IMR-90 (cell line): ENCODE results near the gene KDSR. TPM values are rescaled to one million over a fixed set of nuclear protein-coding genes. Genes with fewer than 3 reads are reported as not detected.

ENCODE experiments used
- ATAC-seq: fragments of 200-7000 bp; cut with Tn5 transposase; 2 replicates; pipeline ENCODE4 v1.9.1; 2020; ENCODE audit warnings: low read depth, mild to moderate bottlenecking, moderate library complexity
- BruUV-seq: library from RNA; stranded (reverse); fragments of 400-500 nt; replicated peaks from 2 replicates; lab custom pipeline; 2021; lab: Mats Ljungman, UMichigan
- CTCF ChIA-PET: fragments of 300-600 bp; formaldehyde crosslinking; extraction: SDS; loops from one replicate; lab custom pipeline; 2021; ENCODE audit warnings: antibody characterized with exemption; lab: Yijun Ruan, JAX
- POLR2A ChIA-PET: fragments of 300-600 bp; sonication (Branson Sonifier 250); formaldehyde crosslinking; loops from one replicate; lab custom pipeline; 2022; ENCODE audit warnings: antibody characterized with exemption; ENCODE audit not compliant: unreplicated experiment; lab: Charles Lee
- DNase-seq: peaks from one replicate; pipeline ENCODE4 v3.0.0; 2013
- H2AFZ ChIP-seq: replicated peaks from 2 replicates; pipeline ENCODE3; 2013; ENCODE audit warnings: low read length, mild to moderate bottlenecking; ENCODE audit not compliant: poor library complexity
- H2AK5ac ChIP-seq: 2 replicates; pipeline ENCODE4 v1.6.1; 2013; ENCODE audit warnings: low read depth, low read length, inconsistent platforms
- H2AK9ac ChIP-seq: replicated peaks from 2 replicates; pipeline ENCODE3; 2013; ENCODE audit warnings: mild to moderate bottlenecking, low read depth, low read length, moderate library complexity; ENCODE audit not compliant: poor library complexity
- H2BK120ac ChIP-seq: 2 replicates; pipeline ENCODE4 v1.6.1; 2013; ENCODE audit warnings: low read depth, low read length, inconsistent platforms
- H2BK15ac ChIP-seq: 3 replicates; pipeline ENCODE4 v1.6.1; 2013; ENCODE audit warnings: low read depth, low read length, inconsistent platforms
- H2BK20ac ChIP-seq: 2 replicates; pipeline ENCODE4 v1.6.1; 2013; ENCODE audit warnings: low read depth, mild to moderate bottlenecking, inconsistent platforms, low read length, moderate library complexity
- H2BK5ac ChIP-seq: 2 replicates; pipeline ENCODE4 v1.6.1; 2013; ENCODE audit warnings: mild to moderate bottlenecking, low read depth, low read length, inconsistent platforms; ENCODE audit not compliant: poor library complexity, severe bottlenecking
- H3K14ac ChIP-seq: replicated peaks from 2 replicates; pipeline ENCODE4 v1.6.1; 2013; ENCODE audit warnings: low read depth, low read length, inconsistent platforms
- H3K18ac ChIP-seq: 2 replicates; pipeline ENCODE4 v1.6.1; 2013; ENCODE audit warnings: low read depth, low read length, control low read depth
- H3K23ac ChIP-seq: 2 replicates; pipeline ENCODE4 v1.6.1; 2013; ENCODE audit warnings: low read depth, low read length, inconsistent platforms
- H3K27ac ChIP-seq: 2 replicates; pipeline ENCODE4 v1.5.1; 2013; ENCODE audit warnings: mild to moderate bottlenecking, control low read depth, low read length; ENCODE audit not compliant: insufficient read depth
- H3K27me3 ChIP-seq: 2 replicates; pipeline ENCODE4 v1.6.1; 2013; ENCODE audit warnings: low read length; ENCODE audit not compliant: control insufficient read depth, insufficient read depth
- H3K36me3 ChIP-seq: 2 replicates; pipeline ENCODE4 v1.6.1; 2013; ENCODE audit warnings: low read length, mixed read lengths; ENCODE audit not compliant: control insufficient read depth, insufficient read depth
- H3K4ac ChIP-seq: 2 replicates; pipeline ENCODE4 v1.6.1; 2013; ENCODE audit warnings: low read depth, low read length, inconsistent platforms
- H3K4me1 ChIP-seq: 2 replicates; pipeline ENCODE4 v1.6.1; 2013; ENCODE audit warnings: low read length, mixed read lengths; ENCODE audit not compliant: control insufficient read depth, insufficient read depth
- H3K4me2 ChIP-seq: 2 replicates; pipeline ENCODE4 v1.6.1; 2013; ENCODE audit warnings: low read depth, mild to moderate bottlenecking, control low read depth, low read length, moderate library complexity
- H3K4me3 ChIP-seq: 2 replicates; pipeline ENCODE4 v1.5.1; 2013; ENCODE audit warnings: low read depth, mild to moderate bottlenecking, control low read depth, low read length, moderate library complexity; ENCODE audit not compliant: insufficient read depth
- H3K56ac ChIP-seq: 2 replicates; pipeline ENCODE4 v1.6.1; 2013; ENCODE audit warnings: low read length, inconsistent platforms; ENCODE audit not compliant: insufficient read depth; ENCODE audit errors: extremely low read depth
- H3K79me1 ChIP-seq, 2 experiments: 2 replicates each; pipeline ENCODE4 v1.6.1; 2013; ENCODE audit warnings: low read length in 2 of 2, inconsistent platforms in 1 of 2, low read depth in 1 of 2
- H3K9ac ChIP-seq: 2 replicates; pipeline ENCODE4 v1.6.1; 2013; ENCODE audit warnings: low read depth, low read length, control low read depth
- H3K9me1 ChIP-seq: 2 replicates; pipeline ENCODE4 v1.6.1; 2013; ENCODE audit warnings: low read length, inconsistent platforms; ENCODE audit not compliant: insufficient read depth
- H3K9me3 ChIP-seq: 2 replicates; pipeline ENCODE4 v1.6.1; 2013; ENCODE audit warnings: low read length; ENCODE audit not compliant: control insufficient read depth, insufficient read depth
- H4K20me1 ChIP-seq: 2 replicates; pipeline ENCODE4 v1.6.1; 2013; ENCODE audit warnings: low read length, inconsistent platforms; ENCODE audit not compliant: insufficient read depth
- H4K5ac ChIP-seq: 2 replicates; pipeline ENCODE4 v1.6.1; 2013; ENCODE audit warnings: mild to moderate bottlenecking, low read depth, low read length, control low read depth
- H4K8ac ChIP-seq, 2 experiments: 2 replicates each; pipeline ENCODE4 v1.6.1; 2013; ENCODE audit warnings: low read depth in 2 of 2, low read length in 2 of 2, control low read depth in 1 of 2, inconsistent platforms in 1 of 2
- H4K91ac ChIP-seq: 2 replicates; pipeline ENCODE4 v1.6.1; 2013; ENCODE audit warnings: low read depth, low read length, inconsistent platforms; ENCODE audit not compliant: insufficient read depth
- BHLHE40 ChIP-seq: fragments of 150-350 bp; IDR thresholded peaks from 2 replicates; pipeline ENCODE4 v1.6.1; 2016; ENCODE audit warnings: mild to moderate bottlenecking, low read depth, low read length
- CEBPB ChIP-seq: IDR thresholded peaks from 2 replicates; pipeline ENCODE4 v1.6.1; 2012; ENCODE audit warnings: low read depth, low read length, improper control_type of control experiment
- CHD1 ChIP-seq: IDR thresholded peaks from 2 replicates; pipeline ENCODE4 v1.6.1; 2012; ENCODE audit warnings: low read depth, low read length, improper control_type of control experiment
- CTCF ChIP-seq: conservative IDR thresholded peaks from 2 replicates; pipeline ENCODE4 v1.5.1; 2012; ENCODE audit warnings: mild to moderate bottlenecking, low read depth, low read length, improper control_type of control experiment
- FOS ChIP-seq: fragments of 150-350 bp; IDR thresholded peaks from 2 replicates; pipeline ENCODE4 v1.6.1; 2016; ENCODE audit warnings: low read depth, low read length
- MAFK ChIP-seq: IDR thresholded peaks from 2 replicates; pipeline ENCODE4 v1.6.1; 2012; ENCODE audit warnings: low read depth, low read length, improper control_type of control experiment
- MAZ ChIP-seq: IDR thresholded peaks from 2 replicates; pipeline ENCODE4 v1.6.1; 2012; ENCODE audit warnings: low read depth, mild to moderate bottlenecking, low read length, improper control_type of control experiment, moderate library complexity, borderline replicate concordance
- MXI1 ChIP-seq: IDR thresholded peaks from 2 replicates; pipeline ENCODE4 v1.6.1; 2012; ENCODE audit warnings: low read depth, mild to moderate bottlenecking, low read length, moderate library complexity, borderline replicate concordance
- NFE2L2 ChIP-seq: fragments of 150-350 bp; IDR thresholded peaks from 2 replicates; pipeline ENCODE4 v1.6.1; 2016; ENCODE audit warnings: low read depth, mild to moderate bottlenecking, low read length
- POLR2A ChIP-seq: IDR thresholded peaks from 2 replicates; pipeline ENCODE4 v1.6.1; 2012; ENCODE audit warnings: mild to moderate bottlenecking, low read depth, low read length
- RAD21 ChIP-seq: IDR thresholded peaks from 2 replicates; pipeline ENCODE4 v1.6.1; 2012; ENCODE audit warnings: low read length, improper control_type of control experiment
- RCOR1 ChIP-seq: IDR thresholded peaks from 2 replicates; pipeline ENCODE4 v1.6.1; 2012; ENCODE audit warnings: mild to moderate bottlenecking, low read length, improper control_type of control experiment; ENCODE audit not compliant: insufficient replicate concordance
- RFX5 ChIP-seq: IDR thresholded peaks from 2 replicates; pipeline ENCODE4 v1.8.0; 2012; ENCODE audit warnings: low read depth, mild to moderate bottlenecking, low read length, moderate library complexity
- SMC3 ChIP-seq: fragments of 150-350 bp; IDR thresholded peaks from 2 replicates; pipeline ENCODE4 v1.6.1; 2016; ENCODE audit warnings: low read depth, mild to moderate bottlenecking, antibody characterized with exemption, low read length, moderate library complexity
- USF2 ChIP-seq: fragments of 150-350 bp; IDR thresholded peaks from 2 replicates; pipeline ENCODE4 v1.6.1; 2017; ENCODE audit warnings: mild to moderate bottlenecking, antibody characterized with exemption, low read length, low read depth
- WGBS, 2 experiments: methylation state at CpG; one replicate each; pipeline versions ENCODE4 v1.1.5 to v1.1.7; 2013; ENCODE audit warnings: missing lambda C conversion rate in 2 of 2; ENCODE audit not compliant: insufficient read length in 1 of 2; ENCODE audit errors: extremely low coverage in 2 of 2; 5-methylcytosine and 5-hydroxymethylcytosine counted together
- dilution Hi-C: fragments of 300-500 bp; cut with HindIII; formaldehyde crosslinking; loops from one replicate; pipeline ENCODE4 v1.14.3; 2018; ENCODE audit warnings: low sequenced_read_pairs; ENCODE audit not compliant: unreplicated experiment
- in situ Hi-C: fragments of 300-500 bp; cut with MboI; formaldehyde crosslinking; loops from 3 replicates; pipeline ENCODE4 v1.14.3; 2019; ENCODE audit warnings: low sequenced_read_pairs, inconsistent platforms, mixed read lengths
- intact Hi-C: fragments of 100-400 bp; cut with micrococcal nuclease; formaldehyde crosslinking; loops from 2 replicates; pipeline ENCODE4 v1.10.0; 2022
- polyA plus RNA-seq, 3 experiments: library from polyadenylated mRNA; depleted of rRNA; stranded (reverse); fragments of >200 nt; gene quantifications; 2 replicates each; pipeline ENCODE4 v1.2.3, GENCODE V29; 2012; ENCODE audit warnings: low replicate concordance in 1 of 3
- total RNA-seq: library from RNA; depleted of rRNA; stranded (reverse); fragments of >200 nt; gene quantifications from 2 replicates; pipeline ENCODE4 v1.2.3, GENCODE V29; 2012
- TF ChIP-seq, protein P1 (sequence below): fragments of 150-350 bp; IDR thresholded peaks from 2 replicates; pipeline ENCODE4 v1.6.1; 2016; ENCODE audit warnings: low read depth, mild to moderate bottlenecking, low read length, moderate library complexity, borderline replicate concordance

The KDSR gene
- total and polyA plus RNA-seq, 2 of the 4 experiments (the other 2 are of a cell fraction) = 21.5 to 21.9 TPM

DNA sequence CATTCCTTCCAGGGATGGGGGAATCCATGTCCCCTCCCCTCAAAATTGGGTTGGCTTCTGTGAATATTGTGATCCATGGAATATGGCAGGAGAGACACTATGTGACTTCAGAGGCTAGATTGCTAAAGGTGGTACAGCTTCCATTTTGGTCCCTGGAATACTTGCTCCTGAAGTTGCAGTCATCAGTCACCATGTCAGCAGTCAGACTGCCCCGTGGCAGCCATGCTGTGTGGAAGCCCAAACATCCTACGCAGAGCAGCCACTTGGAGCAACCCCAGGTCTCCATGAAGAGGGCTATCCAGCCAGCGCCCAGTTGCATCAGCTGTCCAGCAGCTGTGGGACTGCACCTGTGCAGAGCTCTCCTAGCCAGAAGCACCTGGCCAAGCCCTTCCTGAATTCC, 15.8 kb upstream of the KDSR start:
- H2BK20ac ChIP-seq = no peak overlapping the region
- no TSS peak for BruUV-seq
- no peak overlapping the region for H3K18ac ChIP-seq
- dilution Hi-C loops (no loop called here), in situ Hi-C loops (no loop called here), intact Hi-C loops (no loop called here)
- TF ChIP-seq MAZ = no peak
- no peak for TF ChIP-seq CHD1
- TF ChIP-seq CTCF = no peak
- TF ChIP-seq SMC3 = no peak
- no peak for TF ChIP-seq MXI1
- TF ChIP-seq CEBPB = no peak
- no peak for TF ChIP-seq FOS
- TF ChIP-seq USF2 = no peak
- TF ChIP-seq RFX5 = no peak
- TF ChIP-seq NFE2L2 = no peak
- no peak for TF ChIP-seq RCOR1
- TF ChIP-seq, protein P1, sequence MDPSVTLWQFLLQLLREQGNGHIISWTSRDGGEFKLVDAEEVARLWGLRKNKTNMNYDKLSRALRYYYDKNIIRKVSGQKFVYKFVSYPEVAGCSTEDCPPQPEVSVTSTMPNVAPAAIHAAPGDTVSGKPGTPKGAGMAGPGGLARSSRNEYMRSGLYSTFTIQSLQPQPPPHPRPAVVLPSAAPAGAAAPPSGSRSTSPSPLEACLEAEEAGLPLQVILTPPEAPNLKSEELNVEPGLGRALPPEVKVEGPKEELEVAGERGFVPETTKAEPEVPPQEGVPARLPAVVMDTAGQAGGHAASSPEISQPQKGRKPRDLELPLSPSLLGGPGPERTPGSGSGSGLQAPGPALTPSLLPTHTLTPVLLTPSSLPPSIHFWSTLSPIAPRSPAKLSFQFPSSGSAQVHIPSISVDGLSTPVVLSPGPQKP = no peak
- TF ChIP-seq RAD21 = no peak
- no peak for TF ChIP-seq MAFK
- no peak for TF ChIP-seq POLR2A
- no peak for TF ChIP-seq BHLHE40
- H3K27me3 ChIP-seq = no peaks in the 10 kb centered on the region
- no peak overlapping the region for H3K4ac ChIP-seq
- POLR2A ChIA-PET = no interaction called here
- no peak overlapping the region for H3K56ac ChIP-seq
- 85% methylated on average over 3 of the region's 3 CpGs; no CpG with 5 or more reads in 1 of the 2 experiments for WGBS, 2 experiments
- no peak overlapping the region for H3K23ac ChIP-seq
- no peak overlapping the region for H4K5ac ChIP-seq
- no peak overlapping the region for H3K9ac ChIP-seq
- H3K4me1 ChIP-seq = no peaks in the 10 kb centered on the region
- H3K9me3 ChIP-seq = no peaks in the 10 kb centered on the region
- no peak overlapping the region for H2AK5ac ChIP-seq
- DNase-seq = no peak
- no peak overlapping the region for H2BK5ac ChIP-seq
- no peak for ATAC-seq
- CTCF ChIA-PET = no interaction called here
- H3K36me3 ChIP-seq = peaks cover 7% of the 10 kb centered on the region; the same call in 1 of the 2 replicates
- H2AFZ ChIP-seq = no peak overlapping the region
- H2BK120ac ChIP-seq = no peak overlapping the region
- H3K27ac ChIP-seq = no peak overlapping the region
- H3K4me2 ChIP-seq = no peak overlapping the region
- no peak overlapping the region for H2BK15ac ChIP-seq
- H3K14ac ChIP-seq = no peak overlapping the region
- no peak overlapping the region for H4K91ac ChIP-seq
- H4K20me1 ChIP-seq = no peaks in the 10 kb centered on the region
- no peak overlapping the region for H4K8ac ChIP-seq
- no peak overlapping the region for H2AK9ac ChIP-seq
- no peaks in the 10 kb centered on the region for H3K9me1 ChIP-seq
- no peaks in the 10 kb centered on the region for H3K79me1 ChIP-seq
- no peak overlapping the region for H3K4me3 ChIP-seq
